Body of pancreas (tissue), 4 donors: ENCODE data around the gene KLHL36.

Experiments
- CTCF ChIP-seq, 7 experiments: fragments of 450-650 bp in 4 of 7; fragments of 200-600 bp in 3 of 7; sonication (generic) in 3 of 7; IDR thresholded peaks; one replicate each; pipeline ENCODE4 v1.5.1; 2016 to 2019; ENCODE audit warnings: antibody characterized with exemption in 7 of 7
- POLR2A ChIP-seq, 3 donors: fragments of 450-650 bp; IDR thresholded peaks; one replicate each; pipeline ENCODE4 v1.6.1; 2016; ENCODE audit warnings: antibody characterized with exemption in 3 of 3, mild to moderate bottlenecking in 2 of 3

DNA sequence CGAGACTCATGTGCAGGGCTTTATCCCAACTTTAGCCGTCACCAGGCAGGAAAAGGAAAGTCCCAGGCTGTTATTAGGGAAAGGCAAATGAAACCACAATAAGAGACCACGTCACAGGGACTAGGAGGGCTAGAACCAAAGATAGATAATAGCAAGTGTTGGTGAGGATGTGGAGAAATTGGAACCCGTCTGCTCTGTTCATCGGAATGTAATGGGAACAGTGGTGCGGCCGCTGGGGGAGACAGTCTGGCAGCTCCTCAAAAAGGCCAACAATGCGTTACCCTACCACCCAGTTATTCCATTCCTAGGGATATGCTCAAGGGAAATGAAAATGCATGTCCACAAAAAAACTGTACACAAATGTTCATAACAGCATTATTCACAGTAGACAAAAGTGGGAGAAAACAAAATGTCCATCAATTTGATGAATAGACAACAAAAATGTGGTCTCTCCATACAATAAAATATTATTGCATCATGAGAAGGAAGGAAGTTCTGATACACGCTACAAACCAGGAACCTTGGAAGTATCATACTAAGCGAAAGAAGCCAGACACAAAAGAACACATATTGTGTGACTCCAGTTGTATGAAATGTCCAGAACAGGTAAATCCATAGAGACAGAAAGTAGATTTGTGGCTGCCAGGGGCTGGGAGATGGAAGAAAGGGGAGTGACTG is 32.0 kb downstream of the KLHL36 start:
- TF ChIP-seq POLR2A (IDR thresholded peaks at IDR 0.05) (no peak), CTCF (IDR thresholded peaks at IDR 0.05) (no peak)
